Ovary (tissue), 3 donors: ENCODE data around the gene SURF1.

Experiments used
- POLR2A ChIP-seq: fragments of 450-650 bp; IDR thresholded peaks from one replicate; pipeline ENCODE4 v1.6.1; 2017; ENCODE audit warnings: antibody characterized with exemption, mild to moderate bottlenecking, moderate library complexity
- TF ChIP-seq, protein P1 (sequence below), 3 donors: fragments of 450-650 bp in 2 of 3; fragments of 200-600 bp in 1 of 3; IDR thresholded peaks; one replicate each; pipeline versions ENCODE4 v1.5.1 to v1.8.0; 2016 to 2022; ENCODE audit warnings: antibody characterized with exemption in 3 of 3, mild to moderate bottlenecking in 1 of 3
- donor health status: DM: no; HTN: no; CAD: no.

GRCh38 chr9:133369933-133370332 is 13.6 kb upstream of the SURF1 start:
- TF ChIP-seq, protein P1, sequence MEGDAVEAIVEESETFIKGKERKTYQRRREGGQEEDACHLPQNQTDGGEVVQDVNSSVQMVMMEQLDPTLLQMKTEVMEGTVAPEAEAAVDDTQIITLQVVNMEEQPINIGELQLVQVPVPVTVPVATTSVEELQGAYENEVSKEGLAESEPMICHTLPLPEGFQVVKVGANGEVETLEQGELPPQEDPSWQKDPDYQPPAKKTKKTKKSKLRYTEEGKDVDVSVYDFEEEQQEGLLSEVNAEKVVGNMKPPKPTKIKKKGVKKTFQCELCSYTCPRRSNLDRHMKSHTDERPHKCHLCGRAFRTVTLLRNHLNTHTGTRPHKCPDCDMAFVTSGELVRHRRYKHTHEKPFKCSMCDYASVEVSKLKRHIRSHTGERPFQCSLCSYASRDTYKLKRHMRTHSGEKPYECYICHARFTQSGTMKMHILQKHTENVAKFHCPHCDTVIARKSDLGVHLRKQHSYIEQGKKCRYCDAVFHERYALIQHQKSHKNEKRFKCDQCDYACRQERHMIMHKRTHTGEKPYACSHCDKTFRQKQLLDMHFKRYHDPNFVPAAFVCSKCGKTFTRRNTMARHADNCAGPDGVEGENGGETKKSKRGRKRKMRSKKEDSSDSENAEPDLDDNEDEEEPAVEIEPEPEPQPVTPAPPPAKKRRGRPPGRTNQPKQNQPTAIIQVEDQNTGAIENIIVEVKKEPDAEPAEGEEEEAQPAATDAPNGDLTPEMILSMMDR (IDR thresholded peaks at IDR 0.05), result no peak
- TF ChIP-seq POLR2A, result no peak
